CD14-positive monocyte (primary cell): Measurements from ENCODE around the gene RAB1B. TPM values are rescaled to one million over a fixed set of nuclear protein-coding genes. Genes with fewer than 3 reads are reported as not detected.

Source experiments
- DNase-seq, 3 donors: peaks; one replicate each; pipeline ENCODE4 v3.0.0-alpha.2; 2011 to 2022
- H2AFZ ChIP-seq: 2 replicates; pipeline ENCODE4 v1.6.0; 2012; ENCODE audit warnings: mild to moderate bottlenecking, low read depth, low read length, inconsistent platforms; ENCODE audit not compliant: insufficient read depth, poor library complexity, severe bottlenecking
- H3K27ac ChIP-seq, 2 donors: 1 replicate in 1 of 2; 2 replicates in 1 of 2; pipeline ENCODE4 v1.5.1; 2012 to 2013; ENCODE audit warnings: low read length in 2 of 2, control low read depth in 1 of 2, inconsistent platforms in 1 of 2, low read depth in 1 of 2, mild to moderate bottlenecking in 1 of 2
- H3K27me3 ChIP-seq, 2 donors: one replicate each; pipeline versions ENCODE4 v1.6.0 to v1.6.1; 2011 to 2013; ENCODE audit warnings: low read length in 2 of 2; ENCODE audit not compliant: control insufficient read depth in 2 of 2, insufficient read depth in 2 of 2
- H3K36me3 ChIP-seq, 2 donors: replicated peaks in 1 of 2; 1 replicate in 1 of 2; 2 replicates in 1 of 2; pipeline versions ENCODE4 v1.5.1 to v1.6.1; 2012 to 2013; ENCODE audit warnings: low read length in 2 of 2, control low read depth in 1 of 2, inconsistent platforms in 1 of 2, mild to moderate bottlenecking in 1 of 2; ENCODE audit not compliant: insufficient read depth in 2 of 2, control insufficient read depth in 1 of 2
- H3K4me1 ChIP-seq, 2 donors: 1 replicate in 1 of 2; 2 replicates in 1 of 2; pipeline versions ENCODE4 v1.5.1 to v1.6.1; 2012 to 2013; ENCODE audit warnings: low read length in 2 of 2, control low read depth in 1 of 2, inconsistent platforms in 1 of 2, mild to moderate bottlenecking in 1 of 2, moderate library complexity in 1 of 2; ENCODE audit not compliant: insufficient read depth in 2 of 2, control insufficient read depth in 1 of 2
- H3K4me2 ChIP-seq: replicated peaks from 2 replicates; pipeline ENCODE3; 2012; ENCODE audit warnings: low read length, moderate library complexity, mild to moderate bottlenecking; ENCODE audit not compliant: poor library complexity, severe bottlenecking; ENCODE audit errors: extremely low read depth
- H3K4me3 ChIP-seq, 3 experiments: fragments of 200-600 bp in 1 of 3; sonication (generic) in 1 of 3; replicated peaks in 1 of 3; 1 replicate in 2 of 3; 2 replicates in 1 of 3; pipeline ENCODE4 v1.5.1; 2011 to 2013; ENCODE audit warnings: low read length in 3 of 3, mild to moderate bottlenecking in 3 of 3, control low read depth in 2 of 3, low read depth in 2 of 3, inconsistent platforms in 1 of 3, moderate library complexity in 1 of 3
- H3K79me2 ChIP-seq: 2 replicates; pipeline ENCODE4 v1.6.0; 2012; ENCODE audit warnings: mild to moderate bottlenecking, control low read depth, inconsistent platforms, low read length, moderate library complexity; ENCODE audit not compliant: insufficient read depth
- H3K9ac ChIP-seq: 2 replicates; pipeline ENCODE4 v1.6.0; 2017; ENCODE audit warnings: low read length, mild to moderate bottlenecking; ENCODE audit not compliant: insufficient read depth, poor library complexity, severe bottlenecking
- H3K9me3 ChIP-seq, 2 donors: replicated peaks in 1 of 2; 1 replicate in 1 of 2; 2 replicates in 1 of 2; pipeline versions ENCODE4 v1.5.1 to v1.6.1; 2012 to 2013; ENCODE audit warnings: low read length in 2 of 2, control low read depth in 1 of 2; ENCODE audit not compliant: control insufficient read depth in 1 of 2, insufficient read depth in 1 of 2
- H4K20me1 ChIP-seq: 2 replicates; pipeline ENCODE4 v1.6.0; 2012; ENCODE audit warnings: mild to moderate bottlenecking, low read length, control low read depth, moderate library complexity; ENCODE audit not compliant: insufficient read depth
- H3K27ac Mint-ChIP-seq, 7 donors: one replicate each; pipeline ENCODE4 v1.8.0; 2020; ENCODE audit warnings: mild to moderate bottlenecking in 7 of 7, mixed read lengths in 7 of 7, moderate library complexity in 6 of 7, inconsistent platforms in 2 of 7
- H3K27me3 Mint-ChIP-seq, 3 donors: one replicate each; pipeline ENCODE4 v1.8.0; 2021 to 2022; ENCODE audit warnings: low read depth in 3 of 3, mild to moderate bottlenecking in 3 of 3, mixed read lengths in 3 of 3, moderate library complexity in 3 of 3, inconsistent platforms in 1 of 3
- H3K36me3 Mint-ChIP-seq, 2 donors: one replicate each; pipeline ENCODE4 v1.8.0; 2020; ENCODE audit warnings: mixed read lengths in 2 of 2, inconsistent platforms in 1 of 2, mild to moderate bottlenecking in 1 of 2
- H3K4me1 Mint-ChIP-seq: one replicate; pipeline ENCODE4 v1.8.0; 2020; ENCODE audit warnings: mild to moderate bottlenecking, mixed read lengths
- H3K4me3 Mint-ChIP-seq, 2 donors: one replicate each; pipeline ENCODE4 v1.8.0; 2020; ENCODE audit warnings: mild to moderate bottlenecking in 2 of 2, mixed read lengths in 2 of 2, moderate library complexity in 1 of 2
- H3K9me3 Mint-ChIP-seq, 7 donors: one replicate each; pipeline ENCODE4 v1.8.0; 2020 to 2022; ENCODE audit warnings: mixed read lengths in 7 of 7, mild to moderate bottlenecking in 6 of 7, moderate library complexity in 6 of 7, inconsistent platforms in 2 of 7
- CTCF ChIP-seq: fragments of 200-600 bp; IDR thresholded peaks from one replicate; pipeline ENCODE4 v1.8.0; 2022; ENCODE audit warnings: antibody characterized with exemption, mild to moderate bottlenecking
- WGBS: methylation state at CpG from one replicate; pipeline ENCODE4 v1.1.5; 2013; ENCODE audit warnings: missing lambda C conversion rate; ENCODE audit not compliant: insufficient coverage; 5-methylcytosine and 5-hydroxymethylcytosine counted together
- intact Hi-C, 2 donors: fragments of 100-400 bp; cut with micrococcal nuclease; formaldehyde crosslinking; loops; one replicate each; pipeline versions ENCODE4 v1.15.0 to v1.15.1; 2023
- polyA plus RNA-seq, 3 donors: library from polyadenylated mRNA; depleted of rRNA in 1 of 3; unstranded in 2 of 3; stranded (reverse) in 1 of 3; fragments of 300-500 nt in 2 of 3; fragments of >200 nt in 1 of 3; fragmentation: Illumina TruSeq in 2 of 3; gene quantifications; 1 replicate in 2 of 3; 2 replicates in 1 of 3; pipeline ENCODE4 v1.2.3, GENCODE V29; 2012 to 2021

Gene RAB1B
- polyA plus RNA-seq, 3 donors = 17.9 to 90.5 (median 18.8) TPM

GRCh38 chr11:66281776-66282467 lies 13.5 kb downstream of the RAB1B start:
- H3K4me1 ChIP-seq = peaks cover 11 to 26% of the 10 kb centered on the region in 2 donors
- peaks cover 49% of the 10 kb centered on the region for H4K20me1 ChIP-seq
- no peak overlapping the region for H3K4me2 ChIP-seq
- H3K27me3 Mint-ChIP-seq = peaks cover 22 to 34% (median 32%) of the 10 kb centered on the region in 3 donors
- peaks cover 13 to 21% of the 10 kb centered on the region in 2 donors for H3K36me3 Mint-ChIP-seq
- H3K4me3 Mint-ChIP-seq = peak overlapping the region in 1 of 2 donors; percentile 9
- no peak overlapping the region for H3K27ac ChIP-seq
- TF ChIP-seq CTCF = no peak
- intact Hi-C loops = loop anchor here (2.0 kb wide), 1 partner anchor 59 kb away; no protein-coding TSS in a partner anchor
- WGBS = 58% methylated on average over 7 of the region's 20 CpGs
- no peak overlapping the region for H3K4me3 ChIP-seq
- H3K9me3 Mint-ChIP-seq = peaks cover 0 to 7% (median 2%) of the 10 kb centered on the region in 7 donors
- DNase-seq = no peak
- peak overlapping the region in 4 of 7 donors; percentile 31 to 72 (median 53) for H3K27ac Mint-ChIP-seq
- H3K9me3 ChIP-seq = no peaks in the 10 kb centered on the region
- no peak overlapping the region for H3K9ac ChIP-seq
- peaks cover 3 to 23% of the 10 kb centered on the region in 2 donors for H3K27me3 ChIP-seq
- H3K4me1 Mint-ChIP-seq = peaks cover 24% of the 10 kb centered on the region
- H3K36me3 ChIP-seq = peaks cover 3 to 14% of the 10 kb centered on the region in 2 donors
- no peaks in the 10 kb centered on the region for H3K79me2 ChIP-seq
- H2AFZ ChIP-seq = no peak overlapping the region

DNA sequence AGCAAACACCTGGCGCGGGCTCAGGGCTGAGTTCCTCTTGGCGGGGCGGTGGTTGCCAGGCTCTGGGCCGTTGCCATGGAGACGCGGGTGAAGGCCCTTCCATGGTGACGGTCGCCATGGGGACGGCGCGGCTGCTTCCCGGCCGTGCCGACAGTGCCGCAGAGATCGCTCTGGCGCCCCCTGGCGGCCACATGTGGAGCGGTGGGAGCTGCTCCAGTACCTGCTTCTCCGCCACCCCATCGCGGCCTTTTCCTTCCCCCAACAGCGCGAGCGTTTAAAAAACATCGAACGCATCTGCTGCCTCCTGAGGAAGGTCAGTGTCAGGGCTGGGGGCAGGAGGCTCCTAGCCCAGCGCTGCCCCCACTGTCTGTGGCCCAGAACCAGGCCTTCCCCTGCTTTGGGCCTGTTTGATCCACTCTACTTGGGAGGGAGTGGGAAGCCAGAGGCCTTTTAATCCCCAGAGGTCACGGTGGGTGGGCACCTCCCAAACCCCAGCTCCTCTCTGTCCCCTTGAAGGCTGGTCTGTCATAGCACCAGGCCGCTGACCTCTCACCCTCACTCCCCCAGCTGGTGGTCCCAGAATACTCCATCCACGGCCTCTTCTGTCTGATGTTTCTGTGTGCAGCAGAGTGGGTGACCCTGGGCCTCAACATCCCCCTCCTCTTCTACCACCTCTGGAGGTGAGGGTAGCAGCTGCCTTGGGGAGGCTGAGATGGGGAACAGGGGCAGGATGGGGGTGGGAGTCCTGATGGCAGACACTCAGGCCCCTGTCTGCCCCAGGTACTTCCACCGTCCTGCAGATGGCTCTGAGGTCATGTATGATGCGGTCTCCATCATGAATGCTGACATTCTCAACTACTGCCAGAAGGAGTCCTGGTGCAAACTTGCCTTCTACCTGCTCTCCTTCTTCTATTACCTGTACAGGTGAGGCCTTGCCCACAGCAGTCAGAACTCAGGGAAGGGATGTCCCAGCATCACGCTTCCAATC lies 14.3 kb downstream of the RAB1B start:
- peak; percentile 96 for TF ChIP-seq CTCF
- no peak overlapping the region for H3K9ac ChIP-seq
- H3K27me3 ChIP-seq = peaks cover 3 to 18% of the 10 kb centered on the region in 2 donors
- Mint-ChIP-seq H3K36me3 (peaks cover 10 to 17% of the 10 kb centered on the region in 2 donors), H3K9me3 (peaks cover 0 to 7% (median 2%) of the 10 kb centered on the region in 7 donors), H3K27me3 (peaks cover 21 to 26% (median 24%) of the 10 kb centered on the region in 3 donors), H3K4me1 (peaks cover 26% of the 10 kb centered on the region), H3K4me3 (no peak overlapping the region), H3K27ac (peak overlapping the region in 2 of 7 donors; percentile 70)
- intact Hi-C loops = loop anchor here (2.0 kb wide), 1 partner anchor 60 kb away; no protein-coding TSS in a partner anchor
- H2AFZ ChIP-seq = no peak overlapping the region
- H4K20me1 ChIP-seq = peaks cover 41% of the 10 kb centered on the region
- no peaks in the 10 kb centered on the region for H3K9me3 ChIP-seq
- H3K27ac ChIP-seq = no peak overlapping the region
- peaks cover 3 to 14% of the 10 kb centered on the region in 2 donors for H3K36me3 ChIP-seq
- H3K79me2 ChIP-seq = no peaks in the 10 kb centered on the region
- no peak overlapping the region for H3K4me2 ChIP-seq
- 8% methylated on average over 25 of the region's 35 CpGs for WGBS
- no peak overlapping the region for H3K4me3 ChIP-seq
- peaks cover 15 to 28% of the 10 kb centered on the region in 2 donors for H3K4me1 ChIP-seq
- peak; percentile 98 to 99 (median 98) for DNase-seq
